GM19238 (cell line): ENCODE results near the gene EHMT1.

ENCODE experiments used
- DNase-seq: peaks from one replicate; pipeline ENCODE4 v3.0.0; 2011; ENCODE audit warnings: low spot score; ENCODE audit not compliant: insufficient read length

Gene EHMT1

GRCh38 chr9:137671721-137672120, 52.9 kb downstream of the EHMT1 start:
- DNase-seq = no peak

GRCh38 chr9:137672907-137673791, 54.3 kb downstream of the EHMT1 start:
- DNase-seq = peak; percentile 69

- no peak for DNase-seq
Measured at GRCh38 chr9:137673886-137674285, 55.1 kb downstream of the EHMT1 start.

GRCh38 chr9:137674307-137674975, 55.6 kb downstream of the EHMT1 start:
- no peak for DNase-seq

GRCh38 chr9:137674976-137675320, 56.1 kb downstream of the EHMT1 start:
- no peak for DNase-seq

- no peak for DNase-seq
Measured at GRCh38 chr9:137676998-137677397, 58.2 kb downstream of the EHMT1 start.

GRCh38 chr9:137678202-137678601, 59.4 kb downstream of the EHMT1 start:
- no peak for DNase-seq

- DNase-seq = no peak
Measured at GRCh38 chr9:137679249-137679648, 60.4 kb downstream of the EHMT1 start.

GRCh38 chr9:137679695-137680305, 61.0 kb downstream of the EHMT1 start:
- DNase-seq = no peak

- DNase-seq = no peak
Measured at GRCh38 chr9:137680444-137681358, 61.9 kb downstream of the EHMT1 start.

- no peak for DNase-seq
Measured at GRCh38 chr9:137682428-137683105, 63.8 kb downstream of the EHMT1 start.

GRCh38 chr9:137683262-137683864, 64.6 kb downstream of the EHMT1 start:
- no peak for DNase-seq

GRCh38 chr9:137685035-137685740, 66.4 kb downstream of the EHMT1 start:
- DNase-seq = no peak

GRCh38 chr9:137685741-137686420, 67.1 kb downstream of the EHMT1 start:
- DNase-seq = no peak

- no peak for DNase-seq
Measured at GRCh38 chr9:137688261-137688660, 69.5 kb downstream of the EHMT1 start.

- no peak for DNase-seq
Measured at GRCh38 chr9:137688725-137689124, 69.9 kb downstream of the EHMT1 start.

- no peak for DNase-seq
Measured at GRCh38 chr9:137689745-137690529, 71.1 kb downstream of the EHMT1 start.

GRCh38 chr9:137690930-137691645, 72.3 kb downstream of the EHMT1 start:
- DNase-seq = no peak
